B cell (primary cell): ENCODE measurements around the gene MAP2K3. TPM values are rescaled to one million over a fixed set of nuclear protein-coding genes. Genes with fewer than 3 reads are reported as not detected.
"Not testable (repeated sequence)": the region's sequence is repeated elsewhere in the genome, so short reads cannot be mapped to it uniquely, and the experiment has no call there.

ENCODE experiments used
- ATAC-seq: fragments of 200-7000 bp; cut with Tn5 transposase; one replicate; pipeline ENCODE4 v1.10.0; 2021; ENCODE audit warnings: low read depth, mild to moderate bottlenecking, moderate number of reproducible peaks, moderate library complexity
- CTCF ChIA-PET: fragments of 350-600 bp; sonication (Branson Sonifier 250); formaldehyde crosslinking; loops from one replicate; lab custom pipeline; 2021; ENCODE audit warnings: antibody characterized with exemption, inconsistent platforms; lab: Charles Lee
- POLR2A ChIA-PET: fragments of 350-600 bp; sonication (Branson Sonifier 250); formaldehyde crosslinking; loops from one replicate; lab custom pipeline; 2021; ENCODE audit warnings: antibody characterized with exemption; lab: Charles Lee
- DNase-seq: peaks from one replicate; pipeline ENCODE4 v3.0.0; 2013
- H2AFZ ChIP-seq: 2 replicates; pipeline ENCODE4 v1.6.1; 2012; ENCODE audit warnings: mild to moderate bottlenecking, low read depth, low read length; ENCODE audit not compliant: insufficient read depth, poor library complexity, severe bottlenecking
- H3K27ac ChIP-seq, 2 donors: 1 replicate in 1 of 2; 2 replicates in 1 of 2; pipeline ENCODE4 v1.5.1; 2012 to 2013; ENCODE audit warnings: low read length in 2 of 2, mild to moderate bottlenecking in 2 of 2, moderate library complexity in 1 of 2
- H3K27me3 ChIP-seq, 4 experiments: fragments of 200-600 bp in 1 of 4; sonication (generic) in 1 of 4; replicated peaks in 1 of 4; 1 replicate in 2 of 4; 2 replicates in 2 of 4; pipeline versions ENCODE4 v1.6.1 to v1.7.0; 2013 to 2016; ENCODE audit warnings: low read length in 3 of 4, mild to moderate bottlenecking in 2 of 4, mixed read lengths in 1 of 4, moderate library complexity in 1 of 4; ENCODE audit not compliant: insufficient read depth in 4 of 4, control insufficient read depth in 3 of 4; ENCODE audit errors: control extremely low read depth in 1 of 4
- H3K36me3 ChIP-seq, 2 experiments: replicated peaks in 1 of 2; 1 replicate in 1 of 2; 2 replicates in 1 of 2; pipeline versions ENCODE4 v1.6.1 to v1.7.1; 2013; ENCODE audit warnings: low read length in 1 of 2; ENCODE audit not compliant: insufficient read depth in 2 of 2, control insufficient read depth in 1 of 2; ENCODE audit errors: control extremely low read depth in 1 of 2, extremely low read depth in 1 of 2
- H3K4me1 ChIP-seq, 2 donors: fragments of 200-600 bp in 1 of 2; sonication (generic) in 1 of 2; 1 replicate in 1 of 2; 2 replicates in 1 of 2; pipeline versions ENCODE4 v1.5.1 to v1.6.1; 2013 to 2017; ENCODE audit warnings: low read length in 2 of 2; ENCODE audit not compliant: control insufficient read depth in 2 of 2, insufficient read depth in 2 of 2
- H3K4me2 ChIP-seq: replicated peaks from 2 replicates; pipeline ENCODE3; 2012; ENCODE audit warnings: mild to moderate bottlenecking, low read depth, low read length; ENCODE audit not compliant: poor library complexity, severe bottlenecking
- H3K4me3 ChIP-seq, 5 experiments: fragments of 200-600 bp in 1 of 5; sonication (generic) in 1 of 5; 1 replicate in 3 of 5; 2 replicates in 2 of 5; pipeline versions ENCODE4 v1.5.1 to v1.7.0; 2011 to 2016; ENCODE audit warnings: low read length in 4 of 5, mild to moderate bottlenecking in 4 of 5, low read depth in 2 of 5, control low read depth in 1 of 5, moderate library complexity in 1 of 5; ENCODE audit not compliant: insufficient read depth in 1 of 5; ENCODE audit errors: control extremely low read depth in 1 of 5, extremely low read depth in 1 of 5
- H3K79me2 ChIP-seq: fragments of 200-600 bp; sonication (generic); one replicate; pipeline ENCODE4 v1.6.0; 2016; ENCODE audit warnings: low read length; ENCODE audit not compliant: control insufficient read depth, insufficient read depth
- H3K9ac ChIP-seq: fragments of 200-600 bp; sonication (generic); 2 replicates; pipeline ENCODE4 v1.6.1; 2017; ENCODE audit warnings: mild to moderate bottlenecking, low read length, moderate library complexity
- H3K9me3 ChIP-seq, 3 donors: one replicate each; pipeline versions ENCODE4 v1.6.1 to v1.7.1; 2013; ENCODE audit warnings: low read length in 2 of 3; ENCODE audit not compliant: control insufficient read depth in 2 of 3, insufficient read depth in 1 of 3; ENCODE audit errors: control extremely low read depth in 1 of 3
- H4K20me1 ChIP-seq: 2 replicates; pipeline ENCODE4 v1.6.0; 2012; ENCODE audit warnings: mild to moderate bottlenecking, low read length; ENCODE audit not compliant: insufficient read depth, control insufficient read depth, poor library complexity, severe bottlenecking
- H3K27ac Mint-ChIP-seq: one replicate; pipeline ENCODE4 v1.8.0; 2021; ENCODE audit warnings: mixed read lengths
- H3K27me3 Mint-ChIP-seq: one replicate; pipeline ENCODE4 v1.8.0; 2021; ENCODE audit warnings: mixed read lengths
- H3K4me1 Mint-ChIP-seq: one replicate; pipeline ENCODE4 v1.8.0; 2021; ENCODE audit warnings: mixed read lengths
- H3K4me3 Mint-ChIP-seq: one replicate; pipeline ENCODE4 v1.8.0; 2021; ENCODE audit warnings: mixed read lengths
- H3K9me3 Mint-ChIP-seq: one replicate; pipeline ENCODE4 v1.8.0; 2022; ENCODE audit warnings: mixed read lengths; ENCODE audit not compliant: insufficient read depth
- CTCF ChIP-seq: fragments of 200-600 bp; IDR thresholded peaks from one replicate; pipeline ENCODE4 v1.8.0; 2022; ENCODE audit warnings: antibody characterized with exemption, mild to moderate bottlenecking
- EZH2 ChIP-seq: IDR thresholded peaks from 2 replicates; pipeline ENCODE4 v1.6.1; 2012; ENCODE audit warnings: borderline replicate concordance, low read depth, mild to moderate bottlenecking, moderate library complexity, low read length; ENCODE audit not compliant: insufficient read depth, poor library complexity, severe bottlenecking
- WGBS: methylation state at CpG from one replicate; pipeline ENCODE4 v1.1.5; 2013; ENCODE audit warnings: missing lambda C conversion rate; ENCODE audit not compliant: insufficient coverage; 5-methylcytosine and 5-hydroxymethylcytosine counted together
- intact Hi-C: fragments of 100-400 bp; cut with micrococcal nuclease; formaldehyde crosslinking; loops from one replicate; pipeline ENCODE4 v1.10.0; 2022
- polyA plus RNA-seq: library from polyadenylated mRNA; depleted of rRNA; stranded (reverse); fragments of >200 nt; gene quantifications from 2 replicates; pipeline ENCODE4 v1.2.3, GENCODE V29; 2012
- total RNA-seq, 2 donors: library from RNA; stranded (reverse); fragments of 120-200 nt in 1 of 2; gene quantifications; 1 replicate in 1 of 2; 2 replicates in 1 of 2; pipeline versions ENCODE4 v1.2.3 to v1.2.4, GENCODE V29; 2013 to 2022

MAP2K3 gene
- total and polyA plus RNA-seq, 2 donors (not counting 1 experiment from before 2014, with no cell fraction given) = 61.0 to 118 TPM

GRCh38 chr17:21313320-21313719 lies 28.8 kb downstream of the MAP2K3 start:
- Mint-ChIP-seq H3K27ac (peak overlapping the region; percentile 41), H3K4me1 (peaks cover 12% of the 10 kb centered on the region), H3K4me3 (no peak overlapping the region), H3K27me3 (no peaks in the 10 kb centered on the region), H3K9me3 (no peaks in the 10 kb centered on the region)
- H4K20me1 ChIP-seq = no peaks in the 10 kb centered on the region
- no peak overlapping the region for H3K27ac ChIP-seq
- WGBS = 93% methylated on average over 4 of the region's 5 CpGs
- no peaks in the 10 kb centered on the region for H3K79me2 ChIP-seq
- peaks cover 0 to 6% (median 0%) of the 10 kb centered on the region in 3 donors for H3K9me3 ChIP-seq
- POLR2A ChIA-PET = no interaction called here
- CTCF ChIA-PET = no interaction called here
- H3K4me3 ChIP-seq = no peak overlapping the region
- no peak overlapping the region for H3K4me2 ChIP-seq
- peaks cover 0 to 8% of the 10 kb centered on the region in 2 experiments for H3K36me3 ChIP-seq
- ATAC-seq (no peak), DNase-seq (no peak)
- peaks cover 5 to 14% of the 10 kb centered on the region in 2 donors for H3K4me1 ChIP-seq
- TF ChIP-seq CTCF (no peak), EZH2 (no peak)
- intact Hi-C loops = no loop called here
- no peak overlapping the region for H2AFZ ChIP-seq
- H3K27me3 ChIP-seq = no peaks in the 10 kb centered on the region
- H3K9ac ChIP-seq = no peak overlapping the region

GRCh38 chr17:21313761-21314160 lies 29.2 kb downstream of the MAP2K3 start:
- H3K27me3 Mint-ChIP-seq, H3K36me3 ChIP-seq, H3K79me2 ChIP-seq, ATAC-seq, H3K4me2 ChIP-seq, H3K4me3 Mint-ChIP-seq, H3K9me3 ChIP-seq, H3K9ac ChIP-seq, H3K27me3 ChIP-seq, POLR2A ChIA-PET, H3K27ac ChIP-seq, H4K20me1 ChIP-seq, CTCF ChIA-PET, intact Hi-C loops, H2AFZ ChIP-seq, H3K4me3 ChIP-seq, DNase-seq, H3K9me3 Mint-ChIP-seq: not testable (repeated sequence)
- H3K4me1 Mint-ChIP-seq = peaks cover 12% of the 10 kb centered on the region
- H3K27ac Mint-ChIP-seq = peak overlapping the region; percentile 20
- WGBS = 96% methylated on average over 2 of the region's 2 CpGs
- H3K4me1 ChIP-seq = peaks cover 5 to 14% of the 10 kb centered on the region in 2 donors

- ATAC-seq, DNase-seq, intact Hi-C loops, H3K4me3 Mint-ChIP-seq, H3K27ac ChIP-seq, H3K9me3 Mint-ChIP-seq, H4K20me1 ChIP-seq, H2AFZ ChIP-seq, H3K27ac Mint-ChIP-seq, H3K4me3 ChIP-seq, H3K27me3 Mint-ChIP-seq, H3K27me3 ChIP-seq, H3K79me2 ChIP-seq, H3K36me3 ChIP-seq, H3K4me2 ChIP-seq, H3K9me3 ChIP-seq, H3K9ac ChIP-seq, POLR2A ChIA-PET: not testable (repeated sequence)
- peaks cover 12% of the 10 kb centered on the region for H3K4me1 Mint-ChIP-seq
- CTCF ChIA-PET = interaction anchor here (0.9 kb wide), 1 partner anchor 196 kb away, joined by 3 read pairs; no protein-coding TSS in a partner anchor
- H3K4me1 ChIP-seq = peaks cover 5 to 14% of the 10 kb centered on the region in 2 donors
- 96% methylated on average over 4 of the region's 7 CpGs for WGBS
These were observed 29.8 kb downstream of the MAP2K3 start for GRCh38 chr17:21314261-21314664.
